H1 (cell line): Measurements from ENCODE around the gene CEP41. TPM values are rescaled to one million over a fixed set of nuclear protein-coding genes. Genes with fewer than 3 reads are reported as not detected.

ENCODE experiments used
- CTCF ChIA-PET: fragments of 300-600 bp; sonication (Branson Sonifier 250); formaldehyde crosslinking; loops from one replicate; lab custom pipeline; 2021; ENCODE audit not compliant: partially characterized antibody; lab: Charles Lee
- POLR2A ChIA-PET: fragments of 300-600 bp; sonication (Branson Sonifier 250); formaldehyde crosslinking; loops from one replicate; lab custom pipeline; 2021; ENCODE audit warnings: inconsistent platforms; ENCODE audit not compliant: partially characterized antibody; lab: Charles Lee
- DNase-seq, 2 experiments: peaks; one replicate each; pipeline versions ENCODE4 v3.0.0 to v3.0.0-alpha.2; 2010 to 2022; ENCODE audit warnings: low spot score in 2 of 2, low read depth in 1 of 2, mixed read lengths in 1 of 2
- FAIRE-seq: peaks from 2 replicates; lab custom pipeline; 2011; peaks lifted over from hg19 to GRCh38; lab: Jason Lieb, UNC
- H2AFZ ChIP-seq: 2 replicates; pipeline ENCODE4 v1.8.1; 2012; ENCODE audit warnings: low read length, inconsistent platforms
- H2AK5ac ChIP-seq: 2 replicates; pipeline ENCODE4 v1.6.1; 2013; ENCODE audit warnings: low read depth, low read length
- H2BK120ac ChIP-seq: replicated peaks from 2 replicates; pipeline ENCODE3; 2013; ENCODE audit warnings: low read depth, low read length, inconsistent platforms
- H2BK12ac ChIP-seq: 2 replicates; pipeline ENCODE4 v1.6.1; 2013; ENCODE audit warnings: low read depth, low read length
- H2BK15ac ChIP-seq: 2 replicates; pipeline ENCODE4 v1.6.1; 2013; ENCODE audit warnings: low read length
- H2BK20ac ChIP-seq: 2 replicates; pipeline ENCODE4 v1.6.1; 2013; ENCODE audit warnings: low read length
- H2BK5ac ChIP-seq: 2 replicates; pipeline ENCODE4 v1.6.1; 2013; ENCODE audit warnings: low read depth, low read length
- H3K14ac ChIP-seq: 2 replicates; pipeline ENCODE4 v1.6.1; 2013; ENCODE audit warnings: inconsistent platforms; ENCODE audit not compliant: insufficient read length
- H3K18ac ChIP-seq: 2 replicates; pipeline ENCODE4 v1.6.1; 2013; ENCODE audit warnings: low read length; ENCODE audit errors: extremely low read depth
- H3K23ac ChIP-seq: 2 replicates; pipeline ENCODE4 v1.6.1; 2013; ENCODE audit warnings: inconsistent platforms; ENCODE audit not compliant: insufficient read length
- H3K23me2 ChIP-seq: 2 replicates; pipeline ENCODE4 v1.6.1; 2013; ENCODE audit warnings: low read depth, low read length
- H3K27ac ChIP-seq: 2 replicates; pipeline ENCODE4 v1.6.1; 2011; ENCODE audit warnings: low read depth, low read length, inconsistent platforms
- H3K27me3 ChIP-seq, 4 experiments: replicated peaks in 1 of 4; 1 replicate in 1 of 4; 2 replicates in 3 of 4; pipeline versions ENCODE4 v1.6.1 to v1.8.1; 2011 to 2013; ENCODE audit warnings: low read length in 3 of 4, mild to moderate bottlenecking in 3 of 4, inconsistent platforms in 2 of 4, mixed read lengths in 2 of 4, moderate library complexity in 1 of 4; ENCODE audit not compliant: control insufficient read depth in 3 of 4, insufficient read depth in 3 of 4; ENCODE audit errors: extremely low read depth in 1 of 4
- H3K36me3 ChIP-seq, 4 experiments: 2 replicates each; pipeline versions ENCODE4 v1.6.1 to v1.8.1; 2011 to 2013; ENCODE audit warnings: mild to moderate bottlenecking in 4 of 4, low read length in 3 of 4, moderate library complexity in 2 of 4, control low read depth in 1 of 4, inconsistent platforms in 1 of 4; ENCODE audit not compliant: insufficient read depth in 4 of 4, control insufficient read depth in 2 of 4
- H3K4ac ChIP-seq: replicated peaks from 2 replicates; pipeline ENCODE3; 2013; ENCODE audit warnings: low read length, low read depth, mixed read lengths, inconsistent platforms; ENCODE audit not compliant: insufficient read length
- H3K4me1 ChIP-seq, 4 experiments: replicated peaks in 1 of 4; 1 replicate in 1 of 4; 2 replicates in 3 of 4; pipeline versions ENCODE4 v1.6.1 to v1.8.1; 2011 to 2013; ENCODE audit warnings: low read length in 3 of 4, inconsistent platforms in 2 of 4, mixed read lengths in 1 of 4; ENCODE audit not compliant: insufficient read depth in 4 of 4, control insufficient read depth in 3 of 4
- H3K4me2 ChIP-seq, 2 experiments: 2 replicates each; pipeline versions ENCODE4 v1.6.1 to v1.8.1; 2011 to 2013; ENCODE audit warnings: low read depth in 2 of 2, low read length in 2 of 2, control low read depth in 1 of 2, inconsistent platforms in 1 of 2, mild to moderate bottlenecking in 1 of 2; ENCODE audit not compliant: insufficient read depth in 1 of 2
- H3K4me3 ChIP-seq, 4 experiments: fragments of 200-600, 300-600 bp in 1 of 4; sonication (generic), shearing (Covaris generic), sonication (Bioruptor Twin) in 1 of 4; 2 replicates each; pipeline versions ENCODE4 v1.5.1 to v1.8.1; 2011 to 2016; ENCODE audit warnings: low read length in 4 of 4, low read depth in 3 of 4, control low read depth in 2 of 4, inconsistent platforms in 2 of 4, mild to moderate bottlenecking in 2 of 4, mixed read lengths in 1 of 4, moderate library complexity in 1 of 4; ENCODE audit not compliant: insufficient read depth in 2 of 4; ENCODE audit errors: extremely low read depth in 1 of 4
- H3K56ac ChIP-seq: replicated peaks from 2 replicates; pipeline ENCODE3; 2013; ENCODE audit warnings: low read depth, mild to moderate bottlenecking, mixed read lengths, low read length, inconsistent platforms; ENCODE audit not compliant: insufficient read length
- H3K79me1 ChIP-seq: 2 replicates; pipeline ENCODE4 v1.6.1; 2013; ENCODE audit warnings: low read depth, low read length, control low read depth
- H3K79me2 ChIP-seq, 2 experiments: 2 replicates each; pipeline versions ENCODE4 v1.6.1 to v1.8.1; 2012 to 2013; ENCODE audit warnings: low read length in 2 of 2, mild to moderate bottlenecking in 2 of 2, inconsistent platforms in 1 of 2; ENCODE audit not compliant: insufficient read depth in 2 of 2, control insufficient read depth in 1 of 2
- H3K9ac ChIP-seq, 4 experiments: replicated peaks in 1 of 4; 1 replicate in 1 of 4; 2 replicates in 3 of 4; pipeline versions ENCODE4 v1.6.1 to v1.8.1; 2011 to 2013; ENCODE audit warnings: low read depth in 3 of 4, low read length in 3 of 4, control low read depth in 2 of 4, mild to moderate bottlenecking in 2 of 4, moderate library complexity in 2 of 4, inconsistent platforms in 1 of 4; ENCODE audit errors: extremely low read depth in 1 of 4
- H3K9me3 ChIP-seq, 2 experiments: 2 replicates each; pipeline versions ENCODE4 v1.6.1 to v1.8.1; 2012 to 2013; ENCODE audit warnings: mild to moderate bottlenecking in 2 of 2, moderate library complexity in 2 of 2, control low read depth in 1 of 2, inconsistent platforms in 1 of 2, low read depth in 1 of 2, low read length in 1 of 2, mixed read lengths in 1 of 2; ENCODE audit not compliant: insufficient read depth in 2 of 2
- H4K20me1 ChIP-seq, 2 experiments: replicated peaks in 1 of 2; 2 replicates each; pipeline versions ENCODE3 to v1.8.1; 2011 to 2013; ENCODE audit warnings: inconsistent platforms in 2 of 2, low read length in 2 of 2, mild to moderate bottlenecking in 1 of 2; ENCODE audit not compliant: insufficient read depth in 2 of 2, control insufficient read depth in 1 of 2
- H4K5ac ChIP-seq: 2 replicates; pipeline ENCODE4 v1.6.1; 2013; ENCODE audit warnings: low read length, low read depth, mixed read lengths, inconsistent platforms; ENCODE audit not compliant: insufficient read length
- H4K8ac ChIP-seq: 2 replicates; pipeline ENCODE4 v1.8.0; 2013; ENCODE audit warnings: mild to moderate bottlenecking, moderate library complexity, low read length, inconsistent platforms; ENCODE audit not compliant: insufficient read depth; ENCODE audit errors: extremely low read depth
- H4K91ac ChIP-seq: replicated peaks from 2 replicates; pipeline ENCODE3; 2013; ENCODE audit warnings: low read length, mixed read lengths, inconsistent platforms; ENCODE audit not compliant: insufficient read length
- BCL11A ChIP-seq, 2 experiments: IDR thresholded peaks; one replicate each; pipeline ENCODE4 v1.6.1; 2011; ENCODE audit warnings: low read depth in 2 of 2, low read length in 2 of 2, mild to moderate bottlenecking in 2 of 2
- BRCA1 ChIP-seq: IDR thresholded peaks from 2 replicates; pipeline ENCODE4 v1.6.1; 2012; ENCODE audit warnings: low read depth, low read length, improper control_type of control experiment
- CBX8 ChIP-seq: fragments of 300-800, 300-1000 bp; sonication (generic); IDR thresholded peaks from 2 replicates; pipeline ENCODE4 v1.7.1; 2016; ENCODE audit warnings: low read depth, low read length, borderline replicate concordance
- CTBP2 ChIP-seq: IDR thresholded peaks from 2 replicates; pipeline ENCODE4 v1.7.0; 2011; ENCODE audit warnings: borderline replicate concordance, mild to moderate bottlenecking, moderate library complexity, mixed read lengths, low read length; ENCODE audit not compliant: insufficient read depth, insufficient read length
- CTCF ChIP-seq, 3 experiments: IDR thresholded peaks; 1 replicate in 2 of 3; 2 replicates in 1 of 3; pipeline versions ENCODE4 v1.5.1 to v1.6.1; 2011; ENCODE audit warnings: low read length in 3 of 3, mild to moderate bottlenecking in 3 of 3, inconsistent platforms in 2 of 3, low read depth in 1 of 3, moderate library complexity in 1 of 3; ENCODE audit not compliant: insufficient read depth in 1 of 3; ENCODE audit errors: control extremely low read depth in 1 of 3
- JUND ChIP-seq: IDR thresholded peaks from 2 replicates; pipeline ENCODE4 v1.6.1; 2011; ENCODE audit warnings: mild to moderate bottlenecking, improper control_type of control experiment, low read length
- KDM1A ChIP-seq: fragments of 200-600, 300-600 bp; sonication (generic); IDR thresholded peaks from 2 replicates; pipeline ENCODE4 v1.7.1; 2016; ENCODE audit warnings: mild to moderate bottlenecking, low read length, borderline replicate concordance
- PHF8 ChIP-seq: fragments of 200-600 bp; sonication (generic); conservative IDR thresholded peaks from 2 replicates; pipeline ENCODE4 v1.7.1; 2012; ENCODE audit warnings: low read depth, mild to moderate bottlenecking, inconsistent platforms, low read length, moderate library complexity
- SRF ChIP-seq: IDR thresholded peaks from 2 replicates; pipeline ENCODE4 v1.6.1; 2011; ENCODE audit warnings: mild to moderate bottlenecking, low read depth, low read length, moderate library complexity
- TAF1 ChIP-seq: IDR thresholded peaks from 2 replicates; pipeline ENCODE4 v1.6.1; 2011; ENCODE audit warnings: mild to moderate bottlenecking, low read depth, low read length
- YY1 ChIP-seq: IDR thresholded peaks from 2 replicates; pipeline ENCODE4 v1.6.1; 2011; ENCODE audit warnings: low read depth, mild to moderate bottlenecking, low read length
- WGBS, 2 experiments: shearing (Covaris generic) in 1 of 2; methylation state at CpG; one replicate each; pipeline versions ENCODE4 v1.1.6 to v1.1.7; 2013 to 2015; ENCODE audit warnings: low lambda C conversion rate in 2 of 2, mixed read lengths in 2 of 2, inconsistent platforms in 1 of 2, low coverage in 1 of 2, missing lambda C conversion rate in 1 of 2; ENCODE audit not compliant: insufficient replicate concordance in 2 of 2, insufficient coverage in 1 of 2, insufficient read length in 1 of 2; ENCODE audit errors: extremely low coverage in 1 of 2, missing lambda C conversion rate in 1 of 2; 5-methylcytosine and 5-hydroxymethylcytosine counted together
- polyA plus RNA-seq, 7 experiments: library from polyadenylated mRNA; depleted of rRNA in 3 of 7; stranded (reverse) in 5 of 7; unstranded in 2 of 7; fragments of >200 nt in 5 of 7; fragments of 200-250 nt in 2 of 7; gene quantifications; 1 replicate in 5 of 7; 2 replicates in 1 of 7; 4 replicates in 1 of 7; pipeline versions ENCODE4 v1.2.1 to v1.2.3, GENCODE V29; 2011 to 2013; ENCODE audit warnings: missing spikeins in 2 of 7, mixed read lengths in 2 of 7
- total RNA-seq: library from RNA; stranded (reverse); fragmentation: NEBNext Ultra II Directional; extraction: Animal tissue kit (Norgen Biotek cat#: 25700); gene quantifications from 2 replicates; pipeline ENCODE4 v1.2.1, GENCODE V29; 2021

The CEP41 gene
- total and polyA plus RNA-seq, 2 of the 8 experiments (the other 6 are each of a cell fraction or from before 2014, with no cell fraction given), result 9.3 to 12.8 TPM

- WGBS, 2 experiments, result 89% methylated on average over 10 of the region's 10 CpGs; no CpG with 5 or more reads in 1 of the 2 experiments
- no peak overlapping the region for H4K91ac ChIP-seq
- no peak overlapping the region for H3K23ac ChIP-seq
- no peak overlapping the region for H3K4ac ChIP-seq
- no peaks in the 10 kb centered on the region for H3K79me2 ChIP-seq
- no peaks in the 10 kb centered on the region; the same call in 1 of the 2 replicates for H3K23me2 ChIP-seq
- H2BK120ac ChIP-seq, result no peak overlapping the region
- peaks cover 18% of the 10 kb centered on the region in 2 experiments for H3K9me3 ChIP-seq
- no peak overlapping the region for H3K14ac ChIP-seq
- H2BK12ac ChIP-seq, result no peak overlapping the region
- H3K79me1 ChIP-seq, result no peaks in the 10 kb centered on the region
- FAIRE-seq (no peak), DNase-seq (no peak)
- no peak overlapping the region for H3K27ac ChIP-seq
- H2AFZ ChIP-seq, result 0 out of 2 replicates have a peak overlapping the region, but pooled peaks have one; percentile 40
- ChIA-PET CTCF (interaction anchor here (0.9 to 5.7 kb wide), 6 partner anchors 12 to 136 kb away, joined by 3 to 59 read pairs (median 5); partner anchors contain the start of gene CPA5), POLR2A (interaction anchor here (0.6 kb wide), 1 partner anchor 106 kb away, joined by 3 read pairs; no protein-coding TSS in a partner anchor)
- H2BK5ac ChIP-seq, result no peak overlapping the region
- no peaks in the 10 kb centered on the region; a peak in 1 of 7 replicates for H3K27me3 ChIP-seq
- peaks cover 0 to 2% (median 0%) of the 10 kb centered on the region in 4 experiments; a peak in 1 of 7 replicates for H3K4me1 ChIP-seq
- H3K36me3 ChIP-seq, result no peaks in the 10 kb centered on the region
- no peaks in the 10 kb centered on the region for H4K20me1 ChIP-seq
- H2BK15ac ChIP-seq, result no peak overlapping the region
- H2AK5ac ChIP-seq, result no peak overlapping the region
- no peak overlapping the region for H2BK20ac ChIP-seq
- H4K5ac ChIP-seq, result no peak overlapping the region
- H3K56ac ChIP-seq, result no peak overlapping the region
- no peak overlapping the region for H3K4me2 ChIP-seq
- no peak overlapping the region; the same call in 1 of the 2 replicates for H4K8ac ChIP-seq
- H3K18ac ChIP-seq, result no peak overlapping the region
- H3K9ac ChIP-seq, result no peak overlapping the region
- no peak overlapping the region for H3K4me3 ChIP-seq
- no peak for TF ChIP-seq YY1
- no peak for TF ChIP-seq JUND
- TF ChIP-seq KDM1A, result no peak
- TF ChIP-seq TAF1, result no peak
- no peak for TF ChIP-seq CTBP2
- TF ChIP-seq CBX8, result no peak
- TF ChIP-seq BRCA1, result no peak
- no peak for TF ChIP-seq CTCF (IDR thresholded peaks at IDR 0.05; ENCODE audit: control extremely low read depth in 1 of 3, insufficient read depth in 1 of 3, low read depth in 1 of 3, low read length in 3 of 3)
- no peak for TF ChIP-seq BCL11A (IDR thresholded peaks at IDR 0.05; ENCODE audit: low read depth in 2 of 2, low read length in 2 of 2)
- no peak for TF ChIP-seq PHF8
- no peak for TF ChIP-seq SRF
These were observed 61.3 kb downstream of the CEP41 start for GRCh38 chr7:130379532-130379920.
